ENCODE measurements around the gene AUTS2.
A peak's percentile ranks its signal among the peaks of the same experiment; 100 is the strongest.
"Not testable (repeated sequence)": the region's sequence is repeated elsewhere in the genome, so short reads cannot be mapped to it uniquely, and the experiment has no call there.

The AUTS2 gene

GRCh38 chr7:70271617-70272081, 673.4 kb downstream of the AUTS2 start:
- DNase-seq: peak in 2 of 3 experiments; percentile 82 to 97

- not testable (repeated sequence) for DNase-seq
Measured at GRCh38 chr7:70275570-70275969, 677.3 kb downstream of the AUTS2 start.

- DNase-seq: peak in 2 of 3 experiments; percentile 15 to 76
Measured at GRCh38 chr7:70285187-70285586, 686.9 kb downstream of the AUTS2 start.

GRCh38 chr7:70285854-70286253, 687.6 kb downstream of the AUTS2 start:
- DNase-seq: no peak

- DNase-seq: no peak
Measured at GRCh38 chr7:70288781-70289456, 690.6 kb downstream of the AUTS2 start.

- no peak for DNase-seq
Measured at GRCh38 chr7:70292716-70293115, 694.4 kb downstream of the AUTS2 start.

- no peak for DNase-seq
Measured at GRCh38 chr7:70294211-70294911, 696.1 kb downstream of the AUTS2 start.

GRCh38 chr7:70298780-70299471, 700.7 kb downstream of the AUTS2 start:
- DNase-seq: no peak

- DNase-seq: no peak
Measured at GRCh38 chr7:70299472-70299807, 701.2 kb downstream of the AUTS2 start.

GRCh38 chr7:70301673-70302185, 703.5 kb downstream of the AUTS2 start:
- DNase-seq: no peak

- DNase-seq: no peak
Measured at GRCh38 chr7:70303309-70303708, 705.0 kb downstream of the AUTS2 start.

GRCh38 chr7:70303780-70304179, 705.5 kb downstream of the AUTS2 start:
- DNase-seq: no peak

- no peak for DNase-seq
Measured at GRCh38 chr7:70306173-70306572, 707.9 kb downstream of the AUTS2 start.

- no peak for DNase-seq
Measured at GRCh38 chr7:70307544-70308106, 709.4 kb downstream of the AUTS2 start.

- DNase-seq: no peak
Measured at GRCh38 chr7:70312336-70312735, 714.1 kb downstream of the AUTS2 start.

- DNase-seq: no peak
Measured at GRCh38 chr7:70313271-70313670, 715.0 kb downstream of the AUTS2 start.

GRCh38 chr7:70313687-70314086, 715.4 kb downstream of the AUTS2 start:
- no peak for DNase-seq

- no peak for DNase-seq
Measured at GRCh38 chr7:70314221-70314620, 715.9 kb downstream of the AUTS2 start.

GRCh38 chr7:70316745-70317144, 718.5 kb downstream of the AUTS2 start:
- DNase-seq: no peak

- no peak for DNase-seq
Measured at GRCh38 chr7:70317356-70317755, 719.1 kb downstream of the AUTS2 start.

GRCh38 chr7:70318511-70318910, 720.2 kb downstream of the AUTS2 start:
- DNase-seq: no peak

- no peak for DNase-seq
Measured at GRCh38 chr7:70319057-70319456, 720.8 kb downstream of the AUTS2 start.

- DNase-seq: no peak
Measured at GRCh38 chr7:70321016-70321590, 722.8 kb downstream of the AUTS2 start.
